Astrocyte (in vitro differentiated cells and primary cell): ENCODE results near the gene CSAG3. TPM values are rescaled to one million over a fixed set of nuclear protein-coding genes. Genes with fewer than 3 reads are reported as not detected.
A peak's percentile ranks its signal among the peaks of the same experiment; 100 is the strongest.
"Not testable (repeated sequence)": the region's sequence is repeated elsewhere in the genome, so short reads cannot be mapped to it uniquely, and the experiment has no call there.

ENCODE experiments used
- DNase-seq: peaks from one replicate; pipeline ENCODE4 v3.0.0-alpha.2; 2010; ENCODE audit warnings: low read depth
- FAIRE-seq: peaks from 2 replicates; lab custom pipeline; 2011; peaks lifted over from hg19 to GRCh38; lab: Jason Lieb, UNC
- H2AFZ ChIP-seq: 2 replicates; pipeline ENCODE4 v1.6.0; 2012; ENCODE audit warnings: low read depth, low read length, inconsistent platforms
- H3K27ac ChIP-seq: 2 replicates; pipeline ENCODE4 v1.5.1; 2011; ENCODE audit warnings: low read depth, low read length, inconsistent platforms
- H3K27me3 ChIP-seq: 2 replicates; pipeline ENCODE4 v1.6.0; 2011; ENCODE audit warnings: low read length, inconsistent platforms; ENCODE audit not compliant: insufficient read depth
- H3K36me3 ChIP-seq: 2 replicates; pipeline ENCODE4 v1.5.1; 2011; ENCODE audit warnings: low read length, inconsistent platforms; ENCODE audit not compliant: insufficient read depth
- H3K4me1 ChIP-seq: 2 replicates; pipeline ENCODE4 v1.5.1; 2011; ENCODE audit warnings: low read length, inconsistent platforms; ENCODE audit not compliant: insufficient read depth
- H3K4me2 ChIP-seq: 2 replicates; pipeline ENCODE4 v1.6.0; 2012; ENCODE audit warnings: low read length, inconsistent platforms
- H3K4me3 ChIP-seq: 2 replicates; pipeline ENCODE4 v1.5.1; 2011; ENCODE audit warnings: low read depth, mild to moderate bottlenecking, low read length, inconsistent platforms; ENCODE audit not compliant: insufficient read depth
- H3K79me2 ChIP-seq: 2 replicates; pipeline ENCODE4 v1.6.0; 2012; ENCODE audit warnings: mild to moderate bottlenecking, low read length, inconsistent platforms; ENCODE audit not compliant: insufficient read depth
- H3K9ac ChIP-seq: 2 replicates; pipeline ENCODE4 v1.6.0; 2012; ENCODE audit warnings: mild to moderate bottlenecking, low read length, inconsistent platforms
- H3K9me3 ChIP-seq: 2 replicates; pipeline ENCODE4 v1.5.1; 2012; ENCODE audit warnings: low read depth, mild to moderate bottlenecking, low read length, inconsistent platforms; ENCODE audit not compliant: insufficient read depth
- H4K20me1 ChIP-seq: 2 replicates; pipeline ENCODE4 v1.6.0; 2012; ENCODE audit warnings: low read length, inconsistent platforms; ENCODE audit not compliant: insufficient read depth
- H3K27ac Mint-ChIP-seq: one replicate; pipeline ENCODE4 v1.8.0; 2021; ENCODE audit warnings: mild to moderate bottlenecking, mixed read lengths; ENCODE audit not compliant: unreplicated experiment
- H3K27me3 Mint-ChIP-seq: one replicate; pipeline ENCODE4 v1.8.0; 2021; ENCODE audit warnings: low read depth, mixed read lengths; ENCODE audit not compliant: unreplicated experiment
- H3K36me3 Mint-ChIP-seq: one replicate; pipeline ENCODE4 v1.8.0; 2021; ENCODE audit warnings: low read depth, mixed read lengths; ENCODE audit not compliant: unreplicated experiment
- H3K4me1 Mint-ChIP-seq: one replicate; pipeline ENCODE4 v1.8.0; 2021; ENCODE audit warnings: low read depth, mixed read lengths; ENCODE audit not compliant: unreplicated experiment
- H3K4me3 Mint-ChIP-seq: one replicate; pipeline ENCODE4 v1.8.0; 2021; ENCODE audit warnings: mild to moderate bottlenecking, moderate library complexity, mixed read lengths; ENCODE audit not compliant: unreplicated experiment
- H3K9me3 Mint-ChIP-seq: one replicate; pipeline ENCODE4 v1.8.0; 2021; ENCODE audit warnings: mild to moderate bottlenecking, mixed read lengths; ENCODE audit not compliant: unreplicated experiment
- total RNA-seq: library from RNA; stranded (reverse); gene quantifications from 2 replicates; pipeline ENCODE4 v1.2.1, GENCODE V29; 2021

CSAG3 gene
- total RNA-seq, 1 donor from 2014 or later = 6.6 TPM

DNA sequence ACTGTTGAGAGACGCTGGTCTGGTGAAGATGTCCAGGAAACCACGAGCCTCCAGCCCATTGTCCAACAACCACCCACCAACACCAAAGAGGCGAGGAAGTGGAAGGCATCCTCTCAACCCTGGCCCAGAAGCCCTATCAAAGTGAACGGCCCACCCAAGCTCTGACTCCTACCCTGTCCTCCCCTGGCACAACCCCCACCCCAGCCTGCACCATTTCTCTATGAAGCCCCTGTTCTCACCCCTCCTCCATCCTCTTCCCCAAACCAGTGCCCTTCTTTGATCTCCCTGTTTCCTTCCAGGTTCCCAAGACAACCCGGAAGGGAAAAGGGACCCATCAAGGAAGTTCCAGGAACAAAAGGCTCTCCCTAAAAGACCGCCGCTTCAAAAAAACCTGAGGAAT, 526 bp downstream of the CSAG3 start:
- not testable (repeated sequence) for H3K36me3 ChIP-seq, H4K20me1 ChIP-seq, H3K4me3 ChIP-seq, H3K4me3 Mint-ChIP-seq, H3K27ac Mint-ChIP-seq, DNase-seq, H3K4me2 ChIP-seq, H3K4me1 Mint-ChIP-seq, H3K36me3 Mint-ChIP-seq, H3K27me3 Mint-ChIP-seq, H3K9me3 ChIP-seq, H3K27me3 ChIP-seq, H3K27ac ChIP-seq, H2AFZ ChIP-seq, FAIRE-seq, H3K9me3 Mint-ChIP-seq, H3K79me2 ChIP-seq, H3K9ac ChIP-seq, H3K4me1 ChIP-seq

DNA sequence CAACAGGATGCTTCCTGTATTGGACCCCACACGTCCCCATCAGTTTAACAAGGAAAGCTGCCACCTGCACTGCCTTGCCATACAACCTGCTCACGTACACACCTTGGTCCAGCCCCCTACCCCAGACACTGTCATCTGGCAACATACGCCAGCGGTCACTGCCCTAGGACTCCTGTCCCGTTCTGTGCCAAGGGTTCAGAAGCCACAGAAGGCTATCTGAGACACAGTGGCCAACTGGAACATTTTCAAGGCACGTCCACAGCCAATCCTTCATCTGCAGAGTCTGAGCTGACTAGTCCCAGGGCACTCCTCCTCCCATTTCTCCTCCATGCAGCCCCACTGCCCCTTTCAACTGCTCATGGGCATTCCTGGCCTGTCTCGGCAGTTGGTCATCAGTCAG, 2.6 kb downstream of the CSAG3 start:
- H3K4me2 ChIP-seq, DNase-seq, H3K27me3 ChIP-seq, H3K36me3 Mint-ChIP-seq, H3K4me3 Mint-ChIP-seq, H3K9me3 Mint-ChIP-seq, H2AFZ ChIP-seq, H3K9me3 ChIP-seq, H4K20me1 ChIP-seq, H3K9ac ChIP-seq, H3K36me3 ChIP-seq, H3K4me1 Mint-ChIP-seq, H3K27ac Mint-ChIP-seq, H3K79me2 ChIP-seq, H3K27me3 Mint-ChIP-seq, H3K4me1 ChIP-seq, H3K27ac ChIP-seq, H3K4me3 ChIP-seq, FAIRE-seq: not testable (repeated sequence)

DNA sequence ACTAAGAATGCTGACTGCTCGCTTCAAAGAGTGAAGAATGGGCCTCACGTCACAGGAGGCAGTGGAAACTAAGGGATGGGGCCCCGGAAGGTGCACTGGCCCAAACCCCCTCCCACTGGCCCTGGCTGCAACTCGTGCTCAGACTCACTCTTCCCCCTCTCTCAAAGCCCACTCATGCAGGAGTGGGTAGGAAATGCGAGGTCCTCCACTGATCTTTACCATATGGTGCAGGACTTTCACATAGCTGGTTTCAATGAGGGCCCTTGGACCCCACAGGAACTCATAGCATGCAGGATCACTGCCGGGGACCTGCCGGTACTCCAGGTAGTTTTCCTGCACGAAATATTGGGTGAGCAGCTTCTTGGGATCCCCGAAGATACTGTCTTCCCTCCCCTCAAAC, 7.5 kb downstream of the CSAG3 start:
- not testable (repeated sequence) for H2AFZ ChIP-seq, H3K9me3 ChIP-seq, H3K4me1 Mint-ChIP-seq, H3K4me3 ChIP-seq, H3K36me3 Mint-ChIP-seq, H3K4me3 Mint-ChIP-seq, FAIRE-seq, H3K27me3 Mint-ChIP-seq, H3K9me3 Mint-ChIP-seq, H3K4me1 ChIP-seq, H3K27ac Mint-ChIP-seq, H3K36me3 ChIP-seq, H3K27me3 ChIP-seq, DNase-seq, H4K20me1 ChIP-seq, H3K9ac ChIP-seq, H3K79me2 ChIP-seq, H3K4me2 ChIP-seq, H3K27ac ChIP-seq

DNA sequence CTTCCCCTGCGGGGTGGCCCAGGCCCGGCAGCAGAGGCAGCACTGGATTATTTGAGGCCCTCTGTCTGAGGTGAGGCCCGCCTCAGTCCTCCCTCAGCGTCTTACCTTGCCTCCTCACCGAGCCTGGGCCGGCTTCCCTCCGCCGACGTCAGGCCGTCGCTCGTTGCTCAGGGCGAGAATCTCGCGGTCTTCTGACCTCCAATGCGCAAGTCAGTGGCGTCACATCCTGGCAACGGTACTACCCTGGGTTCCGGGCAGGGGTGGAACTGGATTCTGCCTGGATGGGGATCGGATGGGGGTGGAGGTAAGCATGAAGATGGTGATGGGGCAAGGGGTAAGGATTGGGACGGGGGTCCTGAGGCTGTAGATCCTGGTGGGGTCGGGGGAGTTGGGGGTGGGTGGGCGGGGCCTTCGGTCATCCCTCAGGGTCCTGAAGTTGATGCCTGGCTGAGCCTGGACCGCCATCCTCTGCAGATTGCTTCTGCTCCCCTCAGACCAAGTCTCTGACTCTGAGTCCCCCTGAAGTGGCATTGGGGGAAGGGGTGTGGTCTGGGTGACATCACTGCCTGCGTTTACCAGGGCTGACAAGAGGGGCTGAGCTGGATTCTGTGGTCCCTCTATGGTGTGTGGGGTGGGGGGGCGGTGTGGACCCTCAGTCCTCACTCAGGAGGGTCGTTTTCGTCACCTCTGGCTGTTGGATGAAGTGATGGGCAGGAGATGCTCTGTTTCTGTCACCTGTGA, 10.7 kb downstream of the CSAG3 start, which contains the start of gene MAGEA6:
Gene MAGEA6, minus strand, starts transcription at position 141 of the 741 bp plus-strand sequence. CDS start 2,039 bp downstream, outside the sequence.
- H3K9me3 Mint-ChIP-seq, H3K27me3 ChIP-seq, H4K20me1 ChIP-seq, H3K27ac ChIP-seq, H3K4me2 ChIP-seq, H3K9ac ChIP-seq, H3K9me3 ChIP-seq, H3K27me3 Mint-ChIP-seq, FAIRE-seq, H3K36me3 ChIP-seq, H3K36me3 Mint-ChIP-seq, H3K4me1 Mint-ChIP-seq, DNase-seq, H3K79me2 ChIP-seq, H3K4me3 Mint-ChIP-seq, H3K4me3 ChIP-seq, H3K4me1 ChIP-seq, H2AFZ ChIP-seq, H3K27ac Mint-ChIP-seq: not testable (repeated sequence)

DNA sequence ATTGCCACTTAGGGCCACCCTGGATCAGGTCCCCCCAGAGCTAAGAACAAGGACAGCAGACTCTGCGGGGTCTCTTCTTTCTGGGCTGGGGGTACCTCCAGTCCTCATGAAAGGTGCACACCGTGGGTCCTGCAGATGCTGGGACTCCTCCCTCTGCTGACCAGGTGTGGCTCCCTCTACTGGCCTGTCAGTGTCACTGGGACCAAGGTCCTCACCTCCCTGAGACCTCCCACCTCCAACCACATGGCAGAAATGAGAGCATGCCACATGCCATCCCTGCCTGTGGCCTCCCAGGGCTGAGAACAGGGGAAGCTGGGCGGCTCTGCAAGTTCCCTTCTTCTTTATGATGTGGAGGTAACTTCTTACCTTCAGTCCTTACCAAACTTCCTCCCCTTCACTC, 28.0 kb downstream of the CSAG3 start:
- FAIRE-seq = peak; percentile 64
- not testable (repeated sequence) for H3K4me1 ChIP-seq, H3K27ac ChIP-seq, H3K4me3 Mint-ChIP-seq, H3K27me3 ChIP-seq, H3K4me3 ChIP-seq, H3K27me3 Mint-ChIP-seq, H3K4me1 Mint-ChIP-seq, H3K9me3 Mint-ChIP-seq, H3K9me3 ChIP-seq, H3K27ac Mint-ChIP-seq, H3K79me2 ChIP-seq, DNase-seq, H3K36me3 ChIP-seq, H3K4me2 ChIP-seq, H3K9ac ChIP-seq, H4K20me1 ChIP-seq, H2AFZ ChIP-seq, H3K36me3 Mint-ChIP-seq
